ACHN (cell line): Measurements from ENCODE around the gene PAWR.
A peak's percentile ranks its signal among the peaks of the same experiment; 100 is the strongest.

Source experiments
- DNase-seq: peaks from one replicate; pipeline ENCODE4 v3.0.0-alpha.2; 2015
- in situ Hi-C: cut with HindIII; loops from 2 replicates; pipeline ENCODE4 v1.10.0; 2017; ENCODE audit warnings: low sequenced_read_pairs, low pct_ligation_motif_present, low pct_unique_long_range_greater_than_20kb

PAWR gene, protein sequence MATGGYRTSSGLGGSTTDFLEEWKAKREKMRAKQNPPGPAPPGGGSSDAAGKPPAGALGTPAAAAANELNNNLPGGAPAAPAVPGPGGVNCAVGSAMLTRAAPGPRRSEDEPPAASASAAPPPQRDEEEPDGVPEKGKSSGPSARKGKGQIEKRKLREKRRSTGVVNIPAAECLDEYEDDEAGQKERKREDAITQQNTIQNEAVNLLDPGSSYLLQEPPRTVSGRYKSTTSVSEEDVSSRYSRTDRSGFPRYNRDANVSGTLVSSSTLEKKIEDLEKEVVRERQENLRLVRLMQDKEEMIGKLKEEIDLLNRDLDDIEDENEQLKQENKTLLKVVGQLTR

DNA sequence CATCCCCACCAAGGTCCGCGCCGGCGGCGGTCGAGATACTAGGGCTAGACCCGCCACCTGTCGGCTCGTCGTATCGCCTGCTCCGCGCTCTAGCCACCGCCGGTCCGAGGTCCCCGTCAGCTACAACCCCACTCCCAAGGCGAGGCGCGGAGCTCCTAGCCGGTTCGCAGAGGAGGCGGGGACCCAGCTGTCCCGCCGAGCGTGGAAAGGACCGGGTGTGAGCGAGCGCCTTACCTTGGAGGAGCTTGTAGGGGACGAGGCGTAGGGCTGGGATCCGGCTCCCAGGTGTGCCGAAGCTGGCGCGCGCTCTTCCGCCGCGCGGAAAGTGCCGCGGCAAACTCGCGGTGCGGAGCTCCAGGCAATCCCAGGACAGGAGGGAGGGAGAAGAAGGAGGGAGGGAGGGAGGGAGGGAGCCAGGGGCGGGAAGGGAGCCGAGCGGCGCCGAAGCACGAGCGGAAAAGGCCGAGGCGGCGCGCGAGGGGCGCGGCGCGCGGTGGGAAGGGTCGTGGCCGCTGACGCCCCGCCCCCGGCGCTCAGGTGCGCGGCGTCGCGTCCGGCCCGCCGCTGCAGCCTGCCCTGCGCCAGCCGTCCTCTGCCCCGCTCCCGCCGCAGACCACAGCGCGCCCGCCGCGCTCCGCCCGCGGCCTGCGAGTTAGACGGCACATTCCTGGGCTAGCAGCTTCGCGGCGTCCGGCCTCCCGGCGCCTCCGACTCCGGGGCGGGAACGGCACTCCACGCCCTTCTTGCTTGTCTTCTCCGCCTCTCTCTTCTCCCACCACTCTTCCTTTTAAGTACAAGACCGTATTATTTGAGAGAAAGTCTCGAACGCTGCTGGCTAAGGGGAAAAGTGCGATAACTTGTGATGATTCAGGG is at the start of gene PAWR:
PAWR (minus strand) TSS at position 327 of the 873 bp plus-strand sequence. CDS start 720 bp downstream, outside the sequence.
- in situ Hi-C loops, result no loop called here
- DNase-seq, result peak; percentile 94

DNA sequence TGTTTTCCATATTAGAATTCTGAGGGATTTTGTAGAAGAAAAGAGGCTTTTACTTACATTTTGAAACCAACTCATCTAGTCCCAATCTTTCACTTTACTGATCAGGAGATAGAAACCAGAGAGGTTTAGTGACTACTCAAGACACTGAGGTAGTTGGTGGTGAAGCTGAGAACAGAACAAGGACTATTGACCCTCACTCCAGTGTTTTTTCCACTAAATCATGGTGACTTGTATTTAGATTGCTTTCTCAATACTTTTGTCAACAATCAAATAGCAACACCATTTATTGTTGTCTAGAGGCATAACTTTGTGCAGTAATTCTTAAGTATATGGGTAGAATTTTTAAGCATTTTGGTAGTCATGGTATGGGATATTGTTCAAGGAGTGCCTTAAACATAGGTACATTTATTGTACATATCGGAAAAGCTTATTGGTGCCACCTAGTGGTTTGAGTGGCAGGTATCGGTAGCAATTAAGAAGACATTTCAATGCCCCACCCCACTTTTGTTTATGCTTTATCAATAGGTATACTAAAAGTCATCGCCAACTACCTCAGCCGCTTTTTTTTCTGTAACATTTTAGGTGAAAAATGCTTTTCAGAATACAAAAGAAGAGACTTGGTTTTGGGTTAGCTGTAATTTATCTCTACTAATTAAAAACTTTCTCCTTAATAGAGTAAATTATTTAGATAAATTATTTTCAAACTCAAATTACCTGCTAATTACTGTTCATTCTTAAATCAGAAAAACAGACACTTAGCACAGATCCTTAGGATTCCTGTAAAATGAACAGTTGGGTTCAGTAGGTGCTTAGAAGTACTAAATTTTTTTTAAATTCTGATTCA is 47.3 kb upstream of the PAWR start:
- DNase-seq, result peak; percentile 86
- in situ Hi-C loops, result no loop called here

DNA sequence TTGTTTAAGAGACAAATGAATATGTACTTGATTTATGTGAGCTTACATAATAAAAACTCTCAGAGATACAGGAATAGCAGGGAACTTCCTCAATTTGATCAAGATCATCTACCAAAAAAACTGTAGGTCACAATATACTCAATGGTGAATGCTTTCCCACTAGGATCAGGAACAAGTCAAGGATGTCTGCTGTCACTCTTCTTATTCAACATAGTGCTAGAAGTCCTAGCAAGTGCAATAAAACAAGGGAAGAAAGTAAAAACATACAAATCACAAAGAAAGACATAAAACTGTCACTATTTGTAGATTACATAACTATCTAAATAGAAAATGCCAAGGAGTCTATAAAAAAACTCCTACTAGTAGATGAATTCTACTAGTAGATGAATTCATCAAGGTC is 41.9 kb upstream of the PAWR start:
- in situ Hi-C loops, result no loop called here
- DNase-seq, result no peak

DNA sequence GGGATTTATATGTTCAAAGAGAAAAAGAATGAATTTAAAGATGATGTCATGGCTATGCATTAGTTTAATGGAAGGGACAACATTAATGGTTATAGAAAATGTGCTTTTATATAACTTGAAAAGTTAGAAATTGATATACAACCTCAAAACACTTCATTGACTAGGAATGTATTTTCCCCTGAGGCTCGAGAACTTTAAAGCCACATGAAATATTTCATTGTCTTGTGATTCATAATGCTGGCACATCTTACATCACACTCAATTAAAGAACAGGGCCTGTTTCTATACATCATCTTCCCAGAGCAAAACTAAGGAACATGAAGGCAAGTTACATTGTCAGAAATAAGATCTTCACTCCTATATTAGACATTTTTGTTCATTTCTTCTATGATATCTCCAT is 35.2 kb upstream of the PAWR start:
- no peak for DNase-seq
- in situ Hi-C loops, result no loop called here

DNA sequence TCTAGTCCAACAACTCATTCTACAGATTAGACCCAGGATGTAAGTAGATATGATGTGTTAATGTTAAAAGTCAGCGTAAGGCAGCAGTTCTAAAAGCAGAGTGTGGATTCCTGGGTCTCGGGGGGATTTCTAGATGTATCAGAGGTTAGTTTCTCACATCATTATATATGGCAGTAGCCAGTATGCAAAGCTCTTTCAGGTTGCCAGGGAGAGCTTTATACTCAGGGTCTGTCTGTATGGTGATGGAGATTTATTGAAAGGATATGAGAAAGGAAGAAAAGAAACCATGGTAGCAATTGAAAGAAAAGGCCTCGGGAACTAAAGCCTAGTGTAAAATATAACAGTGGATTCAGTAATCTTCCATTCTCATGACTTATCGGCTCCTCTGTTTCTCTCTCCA is 26.2 kb upstream of the PAWR start:
- DNase-seq, result no peak
- in situ Hi-C loops, result no loop called here

DNA sequence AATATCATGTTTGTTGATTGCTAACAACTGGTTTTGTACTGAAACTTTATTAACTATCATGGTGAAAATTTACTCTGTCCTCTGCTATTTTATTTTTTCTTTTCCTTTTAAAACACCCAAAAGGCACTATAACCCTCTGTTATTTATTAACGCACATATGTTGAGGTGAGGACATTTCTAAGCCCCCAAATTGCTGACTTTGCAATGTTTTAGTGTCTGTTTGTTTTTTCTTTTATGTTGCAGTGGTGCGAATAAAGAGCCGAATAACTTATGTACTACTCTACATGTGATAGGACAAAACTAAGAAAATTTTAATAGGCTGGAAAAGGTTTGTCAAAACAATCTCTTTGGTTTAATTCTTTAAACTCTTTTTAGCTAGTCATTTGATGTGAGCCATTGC is 24.5 kb upstream of the PAWR start:
- in situ Hi-C loops, result no loop called here
- no peak for DNase-seq

DNA sequence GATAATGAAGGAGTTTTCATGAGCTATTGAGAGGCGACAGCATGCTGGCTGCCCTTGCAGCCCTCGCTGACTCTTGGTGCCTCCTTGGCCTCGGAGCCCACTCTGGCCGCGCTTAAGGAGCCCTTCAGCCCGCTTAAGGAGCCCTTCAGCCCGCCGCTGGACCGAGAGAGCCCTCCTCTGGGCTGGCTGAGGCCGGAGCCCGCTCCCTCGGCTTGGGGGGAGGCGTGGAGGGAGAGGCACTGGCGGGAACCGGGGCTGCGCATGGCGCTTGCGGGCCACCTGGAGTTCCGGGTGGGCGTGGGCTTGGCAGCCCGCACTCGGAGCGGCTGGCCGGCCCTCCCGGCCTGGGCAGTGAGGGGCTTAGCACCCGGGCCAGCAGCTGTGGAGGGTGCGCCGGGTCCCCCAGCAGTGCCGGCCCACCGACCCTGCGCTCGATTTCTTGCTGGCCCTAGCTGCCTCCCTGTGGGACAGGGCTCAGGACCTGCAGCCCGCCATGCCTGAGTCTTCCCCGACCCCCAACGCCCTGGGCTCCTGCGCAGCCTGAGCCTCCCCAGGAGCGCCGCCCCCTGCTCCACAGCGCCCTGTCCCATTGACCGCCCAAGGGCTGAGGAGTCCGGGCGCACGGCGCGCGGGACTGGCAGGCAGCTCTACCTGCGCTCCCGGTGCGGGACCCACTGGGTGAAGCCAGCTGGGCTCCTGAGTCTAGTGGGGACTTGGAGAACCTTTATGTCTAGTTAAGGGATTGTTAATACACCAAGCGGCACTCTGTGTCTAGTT is 20.1 kb upstream of the PAWR start:
- in situ Hi-C loops, result no loop called here
- DNase-seq, result no peak

DNA sequence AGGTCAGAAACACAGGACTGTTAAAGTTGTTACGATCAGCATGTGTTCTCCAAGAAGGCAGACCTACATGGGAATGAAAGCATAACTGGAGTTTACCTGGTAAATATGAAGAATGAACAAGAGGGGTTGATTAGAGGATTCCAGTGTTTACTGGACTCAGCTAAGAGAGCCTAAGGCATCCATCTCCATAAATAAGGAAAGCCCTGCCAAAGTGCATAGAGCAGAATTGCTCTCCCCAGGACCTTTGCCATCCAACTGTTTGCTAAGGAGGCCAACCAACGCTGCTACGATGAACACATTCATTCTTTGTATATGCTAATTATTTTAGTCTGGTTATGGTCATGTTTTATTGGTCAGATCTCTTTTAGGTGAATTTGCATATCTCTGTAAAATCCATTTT is 17.1 kb upstream of the PAWR start:
- no peak for DNase-seq
- in situ Hi-C loops, result no loop called here

DNA sequence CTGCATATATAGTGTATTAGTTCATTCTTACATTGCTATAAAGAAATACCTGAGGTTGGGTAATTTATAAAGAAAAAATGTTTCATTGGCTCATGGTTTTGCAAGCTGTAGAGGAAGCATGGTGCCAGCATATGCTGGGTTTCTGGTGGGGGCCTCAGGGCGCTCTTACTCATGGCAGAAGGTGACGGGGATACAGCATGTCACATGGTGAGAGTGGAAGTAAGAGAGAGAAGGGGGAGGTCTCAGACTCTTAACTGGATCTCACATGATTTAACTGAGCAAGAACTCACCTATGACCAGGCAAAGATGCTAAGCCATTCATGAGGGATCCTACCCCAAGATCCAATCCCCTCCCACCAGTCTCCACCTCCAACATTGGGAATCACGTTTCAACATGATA is 15.9 kb upstream of the PAWR start:
- in situ Hi-C loops, result no loop called here
- DNase-seq, result no peak

DNA sequence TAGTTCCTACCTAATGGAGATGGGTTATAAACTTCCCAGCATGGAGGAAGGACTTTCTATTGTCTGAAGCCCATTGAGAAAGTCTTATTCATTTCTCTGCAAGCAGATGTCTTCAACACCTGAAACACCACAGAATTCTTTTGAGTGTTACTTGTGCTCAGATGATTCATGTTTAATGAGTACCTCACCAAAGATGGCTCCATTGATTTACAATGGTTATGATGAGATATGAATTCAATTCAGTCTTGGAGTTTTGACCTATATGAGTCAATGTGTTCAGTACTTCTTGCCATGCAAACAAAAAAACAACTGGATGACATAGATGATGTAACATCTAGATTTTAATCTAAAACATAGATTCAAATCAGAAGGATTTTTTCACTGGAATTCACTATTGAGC is 15.4 kb upstream of the PAWR start:
- DNase-seq, result no peak
- in situ Hi-C loops, result no loop called here

DNA sequence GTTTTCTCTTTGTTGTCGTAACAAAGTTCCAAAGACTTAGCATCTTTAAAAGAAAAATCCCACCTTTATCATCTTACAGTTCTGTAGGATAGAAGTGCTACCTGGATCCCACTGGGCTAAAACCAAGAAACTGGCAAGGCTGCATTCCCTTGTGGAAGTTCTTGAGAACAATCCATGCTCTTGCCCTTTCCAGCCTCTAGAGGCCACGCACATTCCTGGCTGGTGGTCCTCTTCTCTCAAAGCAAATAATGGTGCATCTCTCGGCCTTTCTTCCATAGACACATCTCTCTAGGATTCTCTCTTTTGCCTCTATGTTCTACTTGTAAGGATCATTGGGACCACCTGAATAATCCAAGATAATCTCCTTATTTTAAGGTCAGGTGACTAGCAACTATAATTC is 8.2 kb upstream of the PAWR start:
- in situ Hi-C loops, result no loop called here

DNA sequence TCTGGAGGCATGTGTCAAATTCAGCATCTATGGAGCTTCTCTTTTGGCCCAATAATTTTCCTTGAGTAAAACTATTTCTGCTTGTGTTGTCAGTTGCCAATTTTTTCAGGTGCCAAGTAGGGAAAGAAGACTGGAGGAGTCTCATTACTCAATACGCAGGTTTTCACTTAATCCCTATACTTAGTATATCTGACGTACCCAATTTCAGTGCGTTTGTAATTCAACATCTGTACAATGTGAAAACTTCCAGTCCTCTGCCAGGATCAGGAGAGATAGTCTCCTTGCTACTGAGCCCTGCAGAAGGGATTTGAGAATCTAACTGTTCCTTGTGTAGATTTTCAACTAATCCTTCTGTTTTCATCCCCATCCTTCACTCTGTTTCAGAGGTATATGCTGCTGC is 5.7 kb upstream of the PAWR start:
- no peak for DNase-seq
- in situ Hi-C loops, result no loop called here

More for the DNA sequence above, 8.2 kb upstream of the PAWR start:
- no peak for DNase-seq

DNA sequence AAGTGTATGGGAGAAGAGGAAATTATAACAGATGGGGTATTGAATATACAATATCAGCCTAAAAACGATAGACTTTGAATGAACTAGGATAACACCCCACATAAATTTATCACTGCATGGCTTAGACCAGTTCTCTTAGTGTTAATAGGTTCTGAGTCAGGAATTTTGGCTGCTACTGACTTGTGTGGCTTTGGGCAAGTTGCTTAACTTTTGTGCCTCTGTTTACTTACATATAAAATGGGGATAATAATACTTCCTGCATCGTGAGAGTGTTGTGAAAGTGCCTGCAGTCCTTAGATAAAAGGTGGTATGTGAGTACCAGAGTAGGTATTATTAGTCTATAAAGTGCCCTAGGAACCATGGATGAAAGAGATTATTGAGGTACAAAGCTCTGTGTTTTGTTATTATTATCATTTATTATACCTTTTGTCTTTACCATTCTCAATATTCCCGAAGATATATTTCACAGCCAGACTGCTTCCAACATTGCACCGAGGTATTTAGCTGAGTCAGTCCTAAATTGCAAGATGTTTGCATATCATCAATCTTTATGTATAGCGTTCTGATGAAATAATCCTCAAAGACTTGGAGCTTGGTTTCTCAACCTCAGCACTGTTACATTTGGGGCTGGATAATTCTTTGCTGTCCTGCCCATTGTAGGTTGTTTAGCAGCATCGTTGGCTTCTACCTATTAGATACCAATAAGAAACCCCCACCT is 2.3 kb upstream of the PAWR start:
- DNase-seq, result peak; percentile 35
- in situ Hi-C loops, result no loop called here

DNA sequence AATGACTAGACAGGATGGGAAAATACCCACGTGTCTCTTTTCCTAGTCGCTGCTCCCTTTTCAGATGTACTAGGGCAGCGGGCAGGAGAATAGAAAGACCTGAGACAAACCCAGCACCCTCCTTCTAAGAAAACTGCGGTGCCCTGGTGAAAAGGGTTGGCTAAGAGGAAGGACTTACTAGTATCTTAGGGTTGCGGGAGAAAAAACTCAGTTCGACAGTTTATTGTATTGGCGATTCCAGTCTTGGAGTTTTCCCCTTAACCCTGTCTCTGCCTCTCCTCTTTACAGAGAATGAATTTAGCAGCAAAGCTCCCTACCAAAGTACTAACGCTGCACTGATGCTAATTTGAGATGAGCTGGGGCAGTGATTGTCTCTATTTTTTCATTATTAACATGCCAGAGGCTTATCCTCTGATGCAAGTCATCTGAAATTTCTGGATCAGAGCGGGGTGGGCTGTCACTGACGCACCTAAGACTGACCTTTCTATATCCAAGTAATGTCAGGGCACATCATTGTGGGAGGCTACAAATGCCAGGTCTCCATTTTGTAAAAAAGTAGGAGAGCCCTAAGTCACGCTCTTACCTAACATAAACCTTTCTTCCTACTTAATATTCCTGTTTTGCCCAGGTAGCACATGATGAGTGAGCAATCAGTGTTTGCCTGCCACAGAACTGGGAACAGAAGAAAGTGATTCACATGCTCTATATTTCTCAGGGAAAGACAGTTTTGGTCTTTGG is 916 bp upstream of the PAWR start:
- peak; percentile 76 for DNase-seq
- in situ Hi-C loops, result no loop called here

DNA sequence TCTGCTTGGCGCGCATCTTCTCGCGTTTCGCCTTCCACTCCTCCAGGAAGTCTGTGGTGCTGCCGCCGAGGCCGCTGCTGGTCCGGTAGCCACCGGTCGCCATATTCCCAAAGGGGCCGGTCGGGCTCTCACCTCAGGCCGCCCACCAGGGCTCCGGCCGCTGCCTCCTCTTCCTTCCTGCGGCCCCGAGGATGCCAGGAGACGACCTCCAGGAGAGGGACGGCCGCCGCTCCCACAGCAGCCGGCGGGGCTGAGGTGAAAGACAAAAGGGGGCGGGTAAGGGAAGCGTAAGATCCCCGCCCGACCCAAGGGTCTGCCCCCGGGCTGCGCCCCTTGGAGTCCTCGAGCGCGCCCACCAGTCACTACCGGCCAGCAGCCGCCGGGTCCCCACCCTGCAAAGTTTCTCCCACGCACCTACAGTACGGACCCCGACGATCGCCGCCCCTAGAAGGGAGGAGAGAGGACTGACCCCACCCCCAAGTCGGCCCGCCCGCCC is 574 bp downstream of the PAWR start:
- in situ Hi-C loops, result no loop called here
- peak; percentile 67 for DNase-seq

DNA sequence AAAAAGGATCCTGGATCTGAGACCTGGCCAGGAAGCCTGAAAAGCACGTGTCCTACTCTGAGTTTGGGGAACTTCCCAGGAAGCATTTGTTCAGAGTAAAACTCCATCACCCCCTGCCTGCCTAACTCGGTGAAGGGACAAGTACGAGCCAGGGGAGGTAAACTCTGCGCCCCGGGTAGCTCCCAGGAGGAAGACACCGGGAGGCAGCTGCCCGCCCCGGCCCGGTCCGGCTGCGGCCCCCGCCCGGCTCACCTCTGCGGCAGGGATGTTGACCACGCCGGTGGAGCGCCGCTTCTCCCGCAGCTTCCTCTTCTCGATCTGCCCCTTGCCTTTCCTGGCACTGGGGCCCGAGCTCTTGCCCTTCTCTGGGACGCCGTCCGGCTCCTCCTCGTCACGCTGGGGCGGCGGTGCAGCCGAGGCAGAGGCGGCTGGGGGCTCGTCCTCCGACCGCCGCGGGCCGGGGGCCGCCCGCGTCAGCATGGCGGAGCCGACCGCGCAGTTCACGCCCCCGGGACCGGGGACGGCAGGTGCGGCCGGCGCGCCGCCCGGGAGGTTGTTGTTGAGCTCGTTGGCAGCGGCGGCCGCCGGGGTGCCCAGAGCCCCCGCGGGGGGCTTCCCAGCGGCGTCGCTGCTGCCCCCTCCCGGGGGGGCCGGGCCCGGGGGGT is 1.2 kb downstream of the PAWR start:
- in situ Hi-C loops, result no loop called here
- DNase-seq, result peak; percentile 70
